PC-9 (cell line): Measurements from ENCODE around the gene VDAC2.

Source experiments
- EZH2 ChIP-seq: fragments of 200-600 bp; sonication (generic); IDR thresholded peaks from 2 replicates; pipeline ENCODE4 v1.8.0; 2017; ENCODE audit warnings: antibody characterized with exemption, low read depth
- TF ChIP-seq, protein P1 (sequence below): fragments of 200-600 bp; sonication (generic); conservative IDR thresholded peaks from 2 replicates; pipeline ENCODE4 v1.6.1; 2017; ENCODE audit warnings: mixed run types, antibody characterized with exemption, mild to moderate bottlenecking, moderate library complexity

DNA sequence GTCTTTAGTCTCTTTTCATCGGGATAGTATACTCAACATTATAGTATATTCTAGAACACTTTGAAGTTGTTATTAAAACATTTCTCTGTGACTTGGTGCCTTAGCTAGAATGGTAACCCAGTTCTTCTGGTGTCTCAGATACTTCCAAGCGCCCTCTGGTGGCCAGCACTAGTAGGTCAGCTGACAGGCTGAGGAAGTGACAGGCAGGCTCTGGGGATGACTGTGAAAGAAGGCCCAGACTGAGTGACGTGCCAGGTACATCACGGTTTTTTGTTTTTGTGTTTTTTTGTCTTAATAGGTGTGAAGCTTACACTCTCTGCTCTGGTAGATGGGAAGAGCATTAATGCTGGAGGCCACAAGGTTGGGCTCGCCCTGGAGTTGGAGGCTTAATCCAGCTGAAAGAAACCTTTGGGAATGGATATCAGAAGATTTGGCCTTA, 20.0 kb downstream of the VDAC2 start:
- TF ChIP-seq, protein P1, sequence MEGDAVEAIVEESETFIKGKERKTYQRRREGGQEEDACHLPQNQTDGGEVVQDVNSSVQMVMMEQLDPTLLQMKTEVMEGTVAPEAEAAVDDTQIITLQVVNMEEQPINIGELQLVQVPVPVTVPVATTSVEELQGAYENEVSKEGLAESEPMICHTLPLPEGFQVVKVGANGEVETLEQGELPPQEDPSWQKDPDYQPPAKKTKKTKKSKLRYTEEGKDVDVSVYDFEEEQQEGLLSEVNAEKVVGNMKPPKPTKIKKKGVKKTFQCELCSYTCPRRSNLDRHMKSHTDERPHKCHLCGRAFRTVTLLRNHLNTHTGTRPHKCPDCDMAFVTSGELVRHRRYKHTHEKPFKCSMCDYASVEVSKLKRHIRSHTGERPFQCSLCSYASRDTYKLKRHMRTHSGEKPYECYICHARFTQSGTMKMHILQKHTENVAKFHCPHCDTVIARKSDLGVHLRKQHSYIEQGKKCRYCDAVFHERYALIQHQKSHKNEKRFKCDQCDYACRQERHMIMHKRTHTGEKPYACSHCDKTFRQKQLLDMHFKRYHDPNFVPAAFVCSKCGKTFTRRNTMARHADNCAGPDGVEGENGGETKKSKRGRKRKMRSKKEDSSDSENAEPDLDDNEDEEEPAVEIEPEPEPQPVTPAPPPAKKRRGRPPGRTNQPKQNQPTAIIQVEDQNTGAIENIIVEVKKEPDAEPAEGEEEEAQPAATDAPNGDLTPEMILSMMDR, result peak; percentile 95
- no peak for TF ChIP-seq EZH2
